ENCODE results near the gene PHLDA2.
"Not testable (repeated sequence)": the region's sequence is repeated elsewhere in the genome, so short reads cannot be mapped to it uniquely, and the experiment has no call there.

The PHLDA2 gene

DNA sequence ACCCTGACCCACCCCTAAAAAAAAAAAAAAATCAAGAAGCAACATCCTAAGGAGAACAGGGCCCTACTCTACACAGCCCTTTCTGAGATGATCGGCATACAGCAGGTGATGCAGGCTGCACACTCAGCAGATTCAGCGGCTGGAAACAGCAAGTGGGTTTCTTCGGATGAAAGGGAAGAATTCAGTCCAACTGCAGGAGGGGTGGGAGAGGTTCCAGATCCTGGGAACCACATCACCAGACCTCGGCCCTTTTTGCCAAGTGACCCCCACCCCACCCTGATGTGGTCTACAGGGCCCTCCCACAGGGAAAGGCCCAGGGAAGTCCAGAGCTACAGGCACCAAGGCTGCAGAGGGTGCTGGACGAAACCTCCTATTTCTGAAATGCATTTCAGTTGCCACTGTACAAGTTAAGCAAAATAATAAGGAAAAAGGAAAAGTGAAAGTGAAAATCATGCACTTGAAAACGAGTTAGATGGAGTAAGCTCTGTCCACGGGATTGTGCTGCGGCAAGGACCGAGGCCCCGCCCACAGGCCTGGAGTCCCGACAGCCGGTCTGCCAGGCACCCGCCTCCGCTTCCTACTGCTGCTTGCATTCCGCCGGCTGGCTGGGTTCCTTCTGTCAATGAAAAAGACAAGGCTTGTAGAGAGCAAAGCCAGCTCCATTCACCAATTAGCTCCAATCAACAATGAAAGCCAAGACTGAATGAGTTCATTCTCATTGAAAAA, 16.0 kb upstream of the PHLDA2 start:
- Histone ChIP-seq H3K4me3 (ENCODE audit: low read depth, low read length) (peak overlapping the region; percentile 64), H3K27ac (ENCODE audit: low read depth, low read length) (peak overlapping the region; percentile 57), H3K36me3 (ENCODE audit: insufficient read depth, low read length) (peaks cover 9% of the 10 kb centered on the region)

DNA sequence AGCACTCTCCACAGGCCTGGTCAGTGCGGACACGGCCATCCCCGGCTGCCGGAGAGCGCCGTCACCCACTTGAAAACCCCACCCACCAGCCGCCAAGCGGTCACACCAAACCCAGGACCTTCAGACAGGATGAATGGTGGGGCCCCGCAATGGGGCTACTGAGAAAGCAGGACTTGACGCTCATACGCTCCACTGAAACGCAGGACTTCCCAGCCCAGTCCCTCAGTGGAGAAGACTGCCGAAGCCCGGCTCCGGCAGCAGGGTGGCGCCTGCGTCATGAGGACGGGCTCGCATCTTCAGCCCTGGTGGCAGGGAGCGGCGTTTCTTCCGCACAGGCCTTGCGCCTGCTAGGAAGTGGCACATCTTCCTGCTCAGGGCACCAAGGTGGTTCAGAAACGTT, 15.3 kb upstream of the PHLDA2 start:
- no peak overlapping the region; the same call in 1 of the 2 replicates for H3K4me3 ChIP-seq (ENCODE audit: low read depth, low read length)
- peaks cover 9% of the 10 kb centered on the region; the same call in 1 of the 2 replicates for H3K36me3 ChIP-seq (ENCODE audit: insufficient read depth, low read length)
- peaks cover 2% of the 10 kb centered on the region for H3K79me2 ChIP-seq (ENCODE audit: control insufficient read depth, insufficient read depth, low read length, unreplicated experiment)
- H3K4me1 ChIP-seq (ENCODE audit: control insufficient read depth, insufficient read depth, low read length, unreplicated experiment), result peaks cover 41% of the 10 kb centered on the region
- H2AFZ ChIP-seq (ENCODE audit: low read length, unreplicated experiment), result no peak overlapping the region
- H3K27ac ChIP-seq (ENCODE audit: low read depth, low read length), result peak overlapping the region; percentile 57; the same call in 1 of the 2 replicates
- no peaks in the 10 kb centered on the region for H3K27me3 ChIP-seq (ENCODE audit: insufficient read depth, low read length)

More for the DNA sequence above, 16.0 kb upstream of the PHLDA2 start:
- H3K4me1 ChIP-seq (ENCODE audit: control insufficient read depth, insufficient read depth, low read length, unreplicated experiment), result peaks cover 37% of the 10 kb centered on the region
- H3K79me2 ChIP-seq (ENCODE audit: control insufficient read depth, insufficient read depth, low read length, unreplicated experiment), result peaks cover 5% of the 10 kb centered on the region
- no peaks in the 10 kb centered on the region for H3K27me3 ChIP-seq (ENCODE audit: insufficient read depth, low read length)
- no peak overlapping the region for H2AFZ ChIP-seq (ENCODE audit: low read length, unreplicated experiment)

DNA sequence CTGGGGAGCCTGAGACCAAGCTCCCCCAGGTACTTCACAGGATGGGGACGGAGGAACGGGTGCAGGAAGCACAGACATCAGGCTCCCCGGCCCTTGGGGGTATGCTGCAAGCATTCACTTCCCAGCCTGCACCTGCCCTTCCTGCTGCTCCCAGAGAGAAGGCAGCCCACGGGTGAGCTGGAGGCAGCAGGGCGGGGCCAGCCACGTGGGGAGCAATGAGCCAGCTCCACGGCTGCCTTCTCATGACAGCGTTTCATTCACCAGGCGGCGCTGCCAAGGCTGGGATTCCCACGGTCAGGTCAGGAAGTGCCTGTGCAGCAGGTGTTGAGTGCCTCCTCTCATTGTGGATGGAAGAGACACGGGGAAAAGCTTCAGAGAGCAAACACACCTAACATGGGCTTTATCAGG, 14.5 kb upstream of the PHLDA2 start:
- no peak overlapping the region for H3K27ac ChIP-seq (ENCODE audit: low read depth, low read length)
- peaks cover 41% of the 10 kb centered on the region for H3K4me1 ChIP-seq (ENCODE audit: control insufficient read depth, insufficient read depth, low read length, unreplicated experiment)
- H3K36me3 ChIP-seq (ENCODE audit: insufficient read depth, low read length), result peaks cover 8% of the 10 kb centered on the region; the same call in 1 of the 2 replicates
- no peaks in the 10 kb centered on the region for H3K27me3 ChIP-seq (ENCODE audit: insufficient read depth, low read length)
- H3K4me3 ChIP-seq (ENCODE audit: low read depth, low read length), result no peak overlapping the region
- H3K79me2 ChIP-seq (ENCODE audit: control insufficient read depth, insufficient read depth, low read length, unreplicated experiment), result peaks cover 2% of the 10 kb centered on the region
- H2AFZ ChIP-seq (ENCODE audit: low read length, unreplicated experiment), result no peak overlapping the region

DNA sequence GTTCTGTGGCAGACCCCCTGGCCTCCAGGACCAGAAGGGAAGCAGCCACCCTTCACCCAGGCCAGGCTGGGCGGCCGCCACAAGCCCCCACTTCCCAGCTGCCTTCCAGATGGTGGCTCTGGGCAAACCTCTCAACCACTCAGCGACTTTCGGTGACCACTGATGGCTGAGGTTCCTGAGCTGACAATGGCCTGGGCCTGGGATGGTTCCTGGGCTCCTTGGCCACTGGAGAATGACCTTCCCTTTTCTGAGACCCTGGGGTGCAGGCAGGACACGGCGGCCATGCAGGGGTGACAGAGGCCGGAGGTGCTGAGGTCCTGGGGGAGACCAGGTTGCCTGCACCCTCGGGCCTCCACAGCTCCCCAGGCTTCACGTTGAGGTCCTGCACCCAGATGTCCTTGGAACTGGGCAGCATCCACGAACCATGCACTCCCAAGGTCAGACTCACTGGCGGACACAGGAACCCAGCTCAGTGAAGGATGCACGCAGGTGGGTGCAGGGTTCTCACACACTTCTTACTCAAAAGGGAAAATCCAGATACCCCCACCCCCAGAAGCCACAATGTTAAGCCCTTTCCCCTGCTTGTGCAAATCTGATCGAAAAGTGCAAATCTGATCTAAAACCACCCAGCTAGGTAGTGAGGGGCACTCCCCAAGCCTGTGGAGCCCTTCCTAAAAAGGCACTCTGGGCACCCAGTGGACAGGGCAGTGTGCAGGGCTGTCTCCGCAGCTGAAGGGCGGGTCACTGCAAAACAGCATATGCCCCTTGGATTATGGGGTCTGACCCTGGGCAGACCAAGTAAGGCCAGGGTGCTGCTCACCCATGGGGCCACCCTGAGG, 13.9 kb upstream of the PHLDA2 start:
- H3K36me3 ChIP-seq (ENCODE audit: insufficient read depth, low read length), result peaks cover 8% of the 10 kb centered on the region; the same call in 1 of the 2 replicates
- no peaks in the 10 kb centered on the region for H3K27me3 ChIP-seq (ENCODE audit: insufficient read depth, low read length)
- H3K27ac ChIP-seq (ENCODE audit: low read depth, low read length), result no peak overlapping the region
- H3K4me1 ChIP-seq (ENCODE audit: control insufficient read depth, insufficient read depth, low read length, unreplicated experiment), result peaks cover 41% of the 10 kb centered on the region
- no peak overlapping the region for H2AFZ ChIP-seq (ENCODE audit: low read length, unreplicated experiment)
- H3K4me3 ChIP-seq (ENCODE audit: low read depth, low read length), result no peak overlapping the region
- H3K79me2 ChIP-seq (ENCODE audit: control insufficient read depth, insufficient read depth, low read length, unreplicated experiment), result peaks cover 2% of the 10 kb centered on the region

DNA sequence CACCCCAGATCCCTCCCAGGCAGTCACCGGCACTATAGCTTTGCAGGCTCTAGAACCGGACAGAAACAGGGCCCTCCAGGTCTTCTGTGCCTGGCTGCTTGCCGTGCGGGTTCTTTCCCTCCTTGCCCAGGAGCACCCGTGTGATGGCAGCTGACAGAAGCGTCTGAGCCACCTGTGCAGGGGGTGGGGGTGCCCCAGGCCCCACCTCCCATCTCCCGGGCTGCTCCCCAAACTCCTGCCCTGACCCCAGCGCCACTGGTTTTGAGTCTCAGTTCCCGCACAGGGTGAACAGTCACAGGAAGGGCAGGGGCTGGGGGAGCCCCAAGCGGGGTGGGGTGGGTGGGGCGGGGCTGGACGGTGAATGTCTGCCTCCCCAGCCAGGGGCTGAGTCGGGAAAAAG, 13.2 kb upstream of the PHLDA2 start:
- no peak overlapping the region for H3K4me3 ChIP-seq (ENCODE audit: low read depth, low read length)
- no peak overlapping the region for H2AFZ ChIP-seq (ENCODE audit: low read length, unreplicated experiment)
- H3K79me2 ChIP-seq (ENCODE audit: control insufficient read depth, insufficient read depth, low read length, unreplicated experiment), result peaks cover 2% of the 10 kb centered on the region
- peaks cover 41% of the 10 kb centered on the region for H3K4me1 ChIP-seq (ENCODE audit: control insufficient read depth, insufficient read depth, low read length, unreplicated experiment)
- no peaks in the 10 kb centered on the region for H3K27me3 ChIP-seq (ENCODE audit: insufficient read depth, low read length)
- H3K36me3 ChIP-seq (ENCODE audit: insufficient read depth, low read length), result peaks cover 11% of the 10 kb centered on the region; the same call in 1 of the 2 replicates
- H3K27ac ChIP-seq (ENCODE audit: low read depth, low read length), result no peak overlapping the region

DNA sequence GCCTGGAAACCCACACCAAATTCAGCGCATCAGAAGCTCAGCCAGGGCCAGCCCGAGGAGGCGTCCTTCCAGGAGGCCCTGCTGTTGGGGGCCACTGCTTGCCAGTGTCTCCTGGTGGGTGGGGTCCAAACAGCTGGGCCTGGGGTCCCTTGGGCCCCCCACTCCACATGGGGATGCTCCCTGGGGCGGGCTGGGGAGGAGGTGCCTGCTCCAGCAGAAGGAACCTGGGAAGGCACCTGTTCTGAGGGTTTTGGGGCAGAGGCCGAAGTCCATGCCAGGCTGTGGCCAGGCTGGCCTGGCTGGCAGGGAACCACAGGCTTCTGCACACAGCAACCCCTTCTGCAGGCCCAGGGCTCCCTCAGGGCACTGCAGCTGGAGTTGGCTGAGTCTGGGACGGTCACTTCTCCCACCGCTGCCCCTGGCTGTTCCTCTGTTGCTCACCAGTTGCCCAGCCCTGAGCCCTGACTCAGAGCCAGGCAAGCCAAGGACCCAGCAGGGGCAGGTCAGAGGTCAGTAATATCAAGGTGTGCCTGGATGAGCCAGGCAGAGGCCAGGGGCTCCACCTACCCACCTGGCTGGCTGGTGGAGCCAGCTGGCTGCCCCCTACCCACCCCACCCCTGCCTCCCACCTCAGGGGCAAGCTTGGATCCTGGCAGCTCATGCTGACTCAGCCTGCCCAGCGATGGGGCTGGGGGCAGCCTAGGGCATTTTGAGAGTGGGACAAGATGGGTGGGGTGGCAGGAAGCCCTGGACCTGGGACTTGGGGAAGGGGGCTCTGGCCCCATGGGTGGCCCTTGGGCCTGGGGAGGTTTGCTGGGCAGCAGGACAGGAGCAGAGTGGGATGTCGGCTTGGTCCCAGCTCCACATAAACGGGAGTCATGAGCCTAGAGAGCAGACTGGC, 12.0 kb upstream of the PHLDA2 start:
- Histone ChIP-seq H3K79me2 (ENCODE audit: control insufficient read depth, insufficient read depth, low read length, unreplicated experiment) (no peaks in the 10 kb centered on the region), H3K4me1 (ENCODE audit: control insufficient read depth, insufficient read depth, low read length, unreplicated experiment) (peaks cover 31% of the 10 kb centered on the region), H3K4me3 (ENCODE audit: low read depth, low read length) (no peak overlapping the region), H3K36me3 (ENCODE audit: insufficient read depth, low read length) (peaks cover 11% of the 10 kb centered on the region; the same call in 1 of the 2 replicates), H2AFZ (ENCODE audit: low read length, unreplicated experiment) (no peak overlapping the region), H3K27ac (ENCODE audit: low read depth, low read length) (peak overlapping the region; percentile 85), H3K27me3 (ENCODE audit: insufficient read depth, low read length) (no peaks in the 10 kb centered on the region)

DNA sequence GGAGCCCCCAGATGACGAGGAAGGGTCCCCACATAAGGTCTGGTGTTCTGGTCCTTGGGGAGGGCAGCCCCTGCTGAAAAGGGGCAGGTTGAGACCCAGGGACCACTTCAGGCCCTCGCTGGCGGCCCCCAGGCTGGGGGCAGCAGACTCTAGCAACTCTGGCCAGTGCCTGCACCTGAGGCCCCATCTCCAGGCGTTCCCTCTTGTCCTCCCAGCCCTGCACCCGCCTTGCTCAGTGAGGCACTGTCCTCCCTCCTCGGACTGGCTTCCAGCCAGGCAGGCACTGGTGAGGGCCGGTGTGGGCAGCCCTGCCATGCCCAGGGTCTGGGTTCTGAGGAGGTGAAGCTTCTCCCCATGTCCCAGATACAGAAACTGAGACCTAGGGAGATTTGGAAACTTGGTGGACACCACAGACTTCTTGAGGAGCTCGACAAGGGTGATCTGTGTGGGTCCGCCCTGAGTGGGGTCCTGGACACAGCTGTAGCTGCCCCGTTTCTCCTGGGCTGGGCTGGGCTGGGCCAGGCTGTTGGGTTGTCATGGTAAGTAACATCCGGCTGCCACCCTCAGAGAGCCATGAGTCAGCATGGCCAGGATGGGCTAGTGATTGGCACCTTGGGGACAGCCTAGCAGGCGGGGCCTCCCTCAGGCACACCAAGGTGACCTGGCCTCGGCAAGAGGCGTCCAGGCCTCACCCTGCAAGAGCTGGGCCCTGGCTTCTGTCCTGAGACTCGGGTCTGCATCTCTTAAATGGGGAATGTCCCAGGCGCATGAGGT, 11.1 kb upstream of the PHLDA2 start:
- Histone ChIP-seq H3K79me2 (ENCODE audit: control insufficient read depth, insufficient read depth, low read length, unreplicated experiment) (no peaks in the 10 kb centered on the region), H3K4me3 (ENCODE audit: low read depth, low read length) (no peak overlapping the region), H3K27ac (ENCODE audit: low read depth, low read length) (peak overlapping the region; percentile 85), H3K36me3 (ENCODE audit: insufficient read depth, low read length) (peaks cover 11% of the 10 kb centered on the region; the same call in 1 of the 2 replicates), H2AFZ (ENCODE audit: low read length, unreplicated experiment) (no peak overlapping the region), H3K27me3 (ENCODE audit: insufficient read depth, low read length) (no peaks in the 10 kb centered on the region), H3K4me1 (ENCODE audit: control insufficient read depth, insufficient read depth, low read length, unreplicated experiment) (peaks cover 23% of the 10 kb centered on the region)

DNA sequence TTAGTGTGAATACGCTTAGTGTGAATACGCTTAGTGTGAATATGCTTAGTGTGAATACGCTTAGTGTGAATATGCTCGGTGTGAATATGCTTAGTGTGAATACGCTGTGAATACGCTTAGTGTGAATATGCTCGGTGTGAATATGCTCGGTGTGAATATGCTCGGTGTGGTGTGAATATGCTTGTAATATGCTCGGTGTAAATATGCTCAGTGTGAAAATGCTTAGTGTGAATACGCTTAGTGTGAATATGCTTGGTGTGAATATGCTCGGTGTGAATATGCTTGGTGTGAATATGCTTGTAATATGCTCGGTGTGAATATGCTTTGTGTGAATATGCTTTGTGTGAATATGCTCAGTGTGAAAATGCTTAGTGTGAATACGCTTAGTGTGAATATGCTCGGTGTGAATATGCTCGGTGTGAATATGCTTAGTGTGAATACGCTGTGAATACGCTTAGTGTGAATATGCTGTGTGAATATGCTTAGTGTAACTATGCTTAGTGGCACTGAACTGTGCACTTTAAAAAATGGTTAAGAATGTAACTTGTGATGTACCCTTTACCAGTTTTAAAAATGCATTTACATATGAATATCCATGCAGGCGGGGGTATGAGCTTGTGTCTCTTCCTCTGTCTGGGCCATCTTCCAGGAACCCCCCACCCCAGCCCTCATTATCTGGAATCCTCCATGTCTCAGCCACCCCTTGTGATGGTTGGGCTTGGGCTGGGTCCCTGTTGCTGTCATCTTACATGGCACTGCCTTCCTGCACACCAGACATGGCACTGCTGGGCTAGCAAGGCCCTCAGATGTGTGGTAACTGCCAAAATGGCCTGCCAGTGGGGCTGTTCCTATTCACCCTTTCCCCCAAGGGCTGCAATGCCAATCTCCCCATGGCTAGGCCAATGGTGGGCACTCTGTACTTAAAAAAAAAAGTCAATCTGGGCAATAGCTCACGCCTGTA, 9.5 kb upstream of the PHLDA2 start:
- H2AFZ ChIP-seq (ENCODE audit: low read length, unreplicated experiment); H3K27ac ChIP-seq (ENCODE audit: low read depth, low read length); H3K27me3 ChIP-seq (ENCODE audit: insufficient read depth, low read length); H3K4me3 ChIP-seq (ENCODE audit: low read depth, low read length); H3K79me2 ChIP-seq (ENCODE audit: control insufficient read depth, insufficient read depth, low read length, unreplicated experiment): not testable (repeated sequence)
- peaks cover 22% of the 10 kb centered on the region for H3K4me1 ChIP-seq (ENCODE audit: control insufficient read depth, insufficient read depth, low read length, unreplicated experiment)
- peaks cover 11% of the 10 kb centered on the region; the same call in 1 of the 2 replicates for H3K36me3 ChIP-seq (ENCODE audit: insufficient read depth, low read length)
